Esophagus muscularis mucosa (tissue), 4 donors: Measurements from ENCODE around the gene RFTN1. TPM values are rescaled to one million over a fixed set of nuclear protein-coding genes. Genes with fewer than 3 reads are reported as not detected.
"Not testable (repeated sequence)": the region's sequence is repeated elsewhere in the genome, so short reads cannot be mapped to it uniquely, and the experiment has no call there.

Experiments used
- DNase-seq: peaks from one replicate; pipeline ENCODE4 v3.0.0-alpha.2; 2017; ENCODE audit errors: extremely low spot score
- H3K27ac ChIP-seq, 4 donors: fragments of 200-600 bp; sonication (generic); replicated peaks in 1 of 4; 1 replicate in 3 of 4; 2 replicates in 1 of 4; pipeline ENCODE4 v1.5.1; 2016 to 2019; ENCODE audit warnings: mild to moderate bottlenecking in 1 of 4
- H3K27me3 ChIP-seq, 4 donors: fragments of 200-600 bp; sonication (generic); one replicate each; pipeline versions ENCODE4 v1.5.1 to v1.6.0; 2016 to 2019
- H3K36me3 ChIP-seq, 4 donors: fragments of 200-600 bp; sonication (generic); one replicate each; pipeline ENCODE4 v1.5.1; 2016 to 2019
- H3K4me1 ChIP-seq, 4 donors: fragments of 200-600 bp; sonication (generic); one replicate each; pipeline ENCODE4 v1.5.1; 2016 to 2019
- H3K4me3 ChIP-seq, 4 donors: fragments of 200-600 bp; sonication (generic); 1 replicate in 2 of 4; 2 replicates in 2 of 4; pipeline ENCODE4 v1.5.1; 2016 to 2019; ENCODE audit warnings: mild to moderate bottlenecking in 4 of 4, moderate library complexity in 1 of 4
- H3K9me3 ChIP-seq, 4 donors: fragments of 200-600 bp; sonication (generic); 1 replicate in 3 of 4; 2 replicates in 1 of 4; pipeline ENCODE4 v1.5.1; 2016 to 2019
- EP300 ChIP-seq: sonication (generic); formaldehyde crosslinking; IDR thresholded peaks from one replicate; pipeline ENCODE4 v1.6.1; 2017; ENCODE audit warnings: antibody characterized with exemption
- POLR2A ChIP-seq: fragments of 450-650 bp; IDR thresholded peaks from one replicate; pipeline ENCODE4 v1.6.1; 2017; ENCODE audit warnings: antibody characterized with exemption, moderate library complexity, mild to moderate bottlenecking, low read depth
- POLR2AphosphoS5 ChIP-seq, 2 donors: sonication (generic); formaldehyde crosslinking; IDR thresholded peaks; one replicate each; pipeline ENCODE4 v1.6.1; 2017; ENCODE audit warnings: antibody characterized with exemption in 2 of 2
- WGBS: methylation state at CpG from one replicate; pipeline ENCODE4 v1.1.5; 2018; 5-methylcytosine and 5-hydroxymethylcytosine counted together
- intact Hi-C: fragments of 100-400 bp; cut with DNase I; formaldehyde crosslinking; loops from one replicate; pipeline ENCODE4 v1.15.1; 2023
- total RNA-seq, 4 donors: library from RNA; depleted of rRNA; stranded (reverse); fragments of >200 nt; gene quantifications; one replicate each; pipeline versions ENCODE4 v1.1.0 to v1.2.1, GENCODE V29; 2016
- TF ChIP-seq, protein P1 (sequence below), 3 experiments: fragments of 200-600 bp in 2 of 3; fragments of 450-650 bp in 1 of 3; sonication (generic) in 2 of 3; IDR thresholded peaks; one replicate each; pipeline ENCODE4 v1.5.1; 2017 to 2019; ENCODE audit warnings: antibody characterized with exemption in 3 of 3, mild to moderate bottlenecking in 2 of 3, moderate library complexity in 1 of 3

Gene RFTN1
- total RNA-seq, 4 donors from 2014 or later, result 79.7 to 142 (median 104) TPM

DNA sequence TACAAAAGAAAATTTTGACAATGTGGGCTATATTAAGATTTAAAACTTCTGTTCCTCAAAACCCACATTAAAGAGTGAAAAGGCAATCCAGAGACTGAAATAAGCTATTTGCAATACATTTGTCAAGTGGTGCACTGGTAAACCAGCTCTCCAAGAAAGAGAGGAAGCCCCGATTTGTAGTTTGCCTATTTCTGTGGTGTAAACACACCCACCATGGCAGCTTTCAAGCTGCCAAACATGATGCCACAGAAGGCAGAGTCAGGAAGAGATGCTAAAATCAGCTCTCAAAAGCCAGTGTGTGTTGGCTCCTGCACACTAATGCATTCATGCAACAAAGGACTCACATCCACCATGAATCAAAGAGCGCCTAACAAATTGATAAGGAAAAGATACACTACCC is 17.5 kb downstream of the RFTN1 start:
- Histone ChIP-seq H3K27me3 (no peaks in the 10 kb centered on the region), H3K27ac (peak overlapping the region in 3 of 4 donors; percentile 62 to 71 (median 63)), H3K36me3 (peaks cover 0 to 32% (median 15%) of the 10 kb centered on the region in 4 donors), H3K4me1 (peaks cover 18 to 70% (median 52%) of the 10 kb centered on the region in 4 donors), H3K9me3 (no peaks in the 10 kb centered on the region), H3K4me3 (no peak overlapping the region)
- TF ChIP-seq POLR2A (no peak), EP300 (no peak), POLR2AphosphoS5 (IDR thresholded peaks at IDR 0.05) (no peak)
- TF ChIP-seq, protein P1, sequence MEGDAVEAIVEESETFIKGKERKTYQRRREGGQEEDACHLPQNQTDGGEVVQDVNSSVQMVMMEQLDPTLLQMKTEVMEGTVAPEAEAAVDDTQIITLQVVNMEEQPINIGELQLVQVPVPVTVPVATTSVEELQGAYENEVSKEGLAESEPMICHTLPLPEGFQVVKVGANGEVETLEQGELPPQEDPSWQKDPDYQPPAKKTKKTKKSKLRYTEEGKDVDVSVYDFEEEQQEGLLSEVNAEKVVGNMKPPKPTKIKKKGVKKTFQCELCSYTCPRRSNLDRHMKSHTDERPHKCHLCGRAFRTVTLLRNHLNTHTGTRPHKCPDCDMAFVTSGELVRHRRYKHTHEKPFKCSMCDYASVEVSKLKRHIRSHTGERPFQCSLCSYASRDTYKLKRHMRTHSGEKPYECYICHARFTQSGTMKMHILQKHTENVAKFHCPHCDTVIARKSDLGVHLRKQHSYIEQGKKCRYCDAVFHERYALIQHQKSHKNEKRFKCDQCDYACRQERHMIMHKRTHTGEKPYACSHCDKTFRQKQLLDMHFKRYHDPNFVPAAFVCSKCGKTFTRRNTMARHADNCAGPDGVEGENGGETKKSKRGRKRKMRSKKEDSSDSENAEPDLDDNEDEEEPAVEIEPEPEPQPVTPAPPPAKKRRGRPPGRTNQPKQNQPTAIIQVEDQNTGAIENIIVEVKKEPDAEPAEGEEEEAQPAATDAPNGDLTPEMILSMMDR (IDR thresholded peaks at IDR 0.05), result no peak
- 90% methylated on average over 2 of the region's 2 CpGs for WGBS
- no peak for DNase-seq
- intact Hi-C loops, result no loop called here

DNA sequence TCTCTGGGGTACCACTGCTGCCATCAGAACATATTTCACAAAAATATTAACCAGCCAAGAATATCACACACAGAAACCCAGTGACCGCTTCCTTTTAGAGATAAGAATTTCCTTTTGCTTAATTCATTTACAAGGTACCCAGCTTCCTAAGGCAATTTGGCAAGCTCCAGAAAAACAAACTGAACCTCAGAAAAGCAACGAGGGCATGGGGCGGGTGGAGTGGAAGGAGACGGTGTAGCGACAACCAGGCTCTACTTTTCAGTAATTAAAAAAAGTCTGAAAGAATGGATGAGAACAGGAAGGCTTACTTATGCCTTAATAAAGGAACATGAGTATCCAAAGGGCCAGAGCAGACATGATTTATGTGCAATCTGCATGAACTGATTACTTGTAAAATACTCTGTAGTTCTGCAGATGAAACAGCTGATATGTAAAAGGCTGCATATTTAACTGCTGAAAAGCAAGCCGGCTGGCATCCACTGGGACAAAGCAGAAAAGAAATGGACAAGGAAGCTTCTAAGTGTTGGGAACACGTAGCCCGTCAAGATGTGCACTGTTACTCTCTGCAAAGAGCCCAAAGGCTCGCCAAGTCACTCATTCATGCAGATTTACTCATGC is 18.6 kb downstream of the RFTN1 start:
- TF ChIP-seq EP300 (no peak), POLR2A (no peak), POLR2AphosphoS5 (IDR thresholded peaks at IDR 0.05) (no peak)
- TF ChIP-seq, protein P1 (IDR thresholded peaks at IDR 0.05), result no peak
- DNase-seq, result no peak
- Histone ChIP-seq H3K4me1 (peaks cover 18 to 73% (median 56%) of the 10 kb centered on the region in 4 donors), H3K36me3 (peaks cover 0 to 30% (median 17%) of the 10 kb centered on the region in 4 donors), H3K27ac (peak overlapping the region; percentile 27 to 71 (median 62)), H3K4me3 (peak overlapping the region in 3 of 4 donors; percentile 4 to 16 (median 6)), H3K9me3 (no peaks in the 10 kb centered on the region), H3K27me3 (no peaks in the 10 kb centered on the region)
- intact Hi-C loops, result no loop called here
- WGBS, result 40% methylated on average over 9 of the region's 9 CpGs

DNA sequence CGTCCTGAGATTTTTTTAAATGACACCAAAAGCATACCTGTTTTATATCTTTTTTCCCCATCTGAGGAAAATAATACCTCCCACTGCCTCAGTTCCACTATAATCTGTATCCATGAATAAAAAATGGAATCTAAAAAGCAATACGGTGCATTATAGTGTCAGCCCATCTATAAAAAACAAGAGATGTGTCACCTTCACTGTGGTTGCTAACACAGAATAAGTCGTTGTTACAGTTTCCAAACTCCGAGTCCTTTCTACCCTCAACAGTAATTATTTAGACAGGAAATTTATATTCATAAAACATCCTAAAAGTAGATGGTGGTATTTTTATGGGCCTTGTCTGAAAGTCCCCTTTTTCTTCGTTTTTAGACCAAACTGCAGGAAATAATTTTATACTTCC is 19.4 kb downstream of the RFTN1 start:
- H3K36me3 ChIP-seq, result peaks cover 0 to 34% (median 17%) of the 10 kb centered on the region in 4 donors
- no peaks in the 10 kb centered on the region for H3K9me3 ChIP-seq
- DNase-seq, result no peak
- TF ChIP-seq POLR2A (no peak), POLR2AphosphoS5 (IDR thresholded peaks at IDR 0.05) (no peak), EP300 (no peak)
- TF ChIP-seq, protein P1 (IDR thresholded peaks at IDR 0.05), result no peak
- H3K4me3 ChIP-seq, result peak overlapping the region in 1 of 4 donors; percentile 6
- H3K27ac ChIP-seq, result peak overlapping the region; percentile 19 to 71 (median 62)
- H3K4me1 ChIP-seq, result peaks cover 14 to 76% (median 60%) of the 10 kb centered on the region in 4 donors
- intact Hi-C loops, result no loop called here
- no peaks in the 10 kb centered on the region for H3K27me3 ChIP-seq
- WGBS, result 53% methylated on average over 5 of the region's 5 CpGs

DNA sequence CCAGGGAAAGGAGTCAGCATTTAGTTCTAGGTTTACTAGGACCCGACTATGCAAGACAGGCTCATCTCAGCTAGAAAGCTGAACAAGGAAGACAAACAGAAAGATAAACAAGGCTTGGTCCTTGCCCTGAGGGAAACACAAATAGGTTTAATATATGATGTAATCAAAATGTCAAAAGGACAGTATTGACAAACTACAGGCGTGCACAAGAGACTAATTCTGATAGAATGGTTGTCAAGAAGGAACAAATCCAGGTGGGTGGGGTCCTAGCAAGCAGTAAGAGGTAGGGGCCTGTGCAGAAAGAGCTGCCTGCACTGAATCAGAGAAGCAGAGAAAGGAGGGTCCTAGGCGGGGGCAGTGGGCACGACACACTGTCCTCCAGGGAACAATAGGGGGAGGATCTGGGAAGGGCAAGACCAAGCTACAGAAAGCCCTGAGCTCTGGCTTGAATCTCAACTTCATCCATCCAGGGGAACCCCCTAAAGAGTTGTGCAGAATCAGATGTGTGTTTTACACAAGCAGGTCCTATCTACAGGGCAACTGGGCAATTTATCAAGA is 23.4 kb downstream of the RFTN1 start:
- H3K27ac ChIP-seq, result peak overlapping the region; percentile 46 to 69 (median 64)
- no peaks in the 10 kb centered on the region for H3K9me3 ChIP-seq
- H3K36me3 ChIP-seq, result peaks cover 0 to 62% (median 19%) of the 10 kb centered on the region in 4 donors
- intact Hi-C loops, result no loop called here
- H3K4me3 ChIP-seq, result no peak overlapping the region
- WGBS, result 76% methylated on average over 4 of the region's 4 CpGs
- no peak for DNase-seq
- no peaks in the 10 kb centered on the region for H3K27me3 ChIP-seq
- H3K4me1 ChIP-seq, result peaks cover 2 to 51% (median 42%) of the 10 kb centered on the region in 4 donors
- TF ChIP-seq POLR2A (no peak), POLR2AphosphoS5 (IDR thresholded peaks at IDR 0.05) (no peak)

DNA sequence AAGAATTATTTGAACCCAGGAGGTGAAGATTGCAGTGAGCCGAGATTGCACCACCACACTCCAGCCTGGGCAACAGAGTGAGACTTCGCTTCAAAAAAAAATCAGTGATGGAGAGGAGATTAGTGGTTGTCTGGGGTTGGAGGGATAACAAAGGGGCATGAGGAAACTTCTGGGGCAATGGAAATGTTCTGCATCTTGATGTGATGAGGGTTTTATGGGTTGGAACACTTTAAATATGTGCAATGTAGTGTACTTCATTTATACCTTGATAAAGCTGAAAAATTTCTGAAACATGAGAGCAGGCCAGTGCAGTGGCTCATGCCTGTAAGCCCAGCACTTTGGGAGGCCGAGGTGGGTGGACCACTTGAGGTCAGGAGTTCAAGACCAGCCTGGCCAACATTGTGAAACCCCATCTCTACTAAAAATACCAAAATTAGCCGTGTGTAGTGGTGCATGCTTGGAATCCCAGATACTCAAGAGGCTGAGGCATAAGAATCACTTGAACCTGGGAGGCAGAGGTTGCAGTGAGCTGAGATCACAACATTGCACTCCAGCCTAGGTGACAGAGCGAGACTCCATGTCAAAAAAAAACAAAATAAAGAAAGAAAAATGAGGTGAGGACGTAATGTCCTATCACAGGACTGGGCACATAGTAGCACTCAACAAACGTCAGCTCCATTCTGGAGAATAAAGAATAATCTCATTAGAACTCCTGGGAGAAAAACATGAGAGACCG is 24.0 kb downstream of the RFTN1 start:
- H3K4me3 ChIP-seq, H3K27me3 ChIP-seq, intact Hi-C loops, DNase-seq, H3K9me3 ChIP-seq: not testable (repeated sequence)
- Histone ChIP-seq H3K27ac (peak overlapping the region; percentile 46 to 69 (median 64)), H3K36me3 (peaks cover 0 to 62% (median 19%) of the 10 kb centered on the region in 4 donors), H3K4me1 (peaks cover 5 to 51% (median 42%) of the 10 kb centered on the region in 4 donors)
- TF ChIP-seq POLR2AphosphoS5 (IDR thresholded peaks at IDR 0.05), result peak; percentile 28 to 61
- WGBS, result 76% methylated on average over 8 of the region's 8 CpGs
